ENCODE results near the gene NINJ1. TPM values are rescaled to one million over a fixed set of nuclear protein-coding genes. Genes with fewer than 3 reads are reported as not detected.

NINJ1 gene
- total RNA-seq, 4 donors from 2014 or later = 12.6 to 61.3 (median 31.4) TPM

GRCh38 chr9:93112116-93112863, 21.8 kb downstream of the NINJ1 start:
- Histone ChIP-seq H3K36me3 (peaks cover 9 to 63% (median 31%) of the 10 kb centered on the region in 3 donors), H3K27ac (no peak overlapping the region), H3K27me3 (no peaks in the 10 kb centered on the region), H3K4me3 (no peak overlapping the region), H3K4me1 (peaks cover 6 to 27% (median 10%) of the 10 kb centered on the region in 3 donors), H3K9me3 (no peaks in the 10 kb centered on the region)
- TF ChIP-seq CTCF (IDR thresholded peaks at IDR 0.05) (no peak), POLR2A (IDR thresholded peaks at IDR 0.05) (no peak)
- intact Hi-C loops (cut with DNase I) = loop anchor here (5.0 to 10.0 kb wide), 2 partner anchors 50 to 107 kb away; no protein-coding TSS in a partner anchor
- no peak for DNase-seq
- 92 to 94% methylated on average over 3 to 4 of the region's 15 CpGs for WGBS, 2 donors

GRCh38 chr9:93111371-93112115, 22.5 kb downstream of the NINJ1 start:
- Histone ChIP-seq H3K4me1 (peaks cover 6 to 25% (median 10%) of the 10 kb centered on the region in 3 donors), H3K4me3 (no peak overlapping the region), H3K9me3 (no peaks in the 10 kb centered on the region), H3K36me3 (peaks cover 9 to 63% (median 31%) of the 10 kb centered on the region in 3 donors), H3K27me3 (no peaks in the 10 kb centered on the region), H3K27ac (no peak overlapping the region)
- no peak for DNase-seq
- TF ChIP-seq CTCF (IDR thresholded peaks at IDR 0.05) (no peak), POLR2A (IDR thresholded peaks at IDR 0.05) (no peak)
- 83% methylated on average over 4 to 6 of the region's 18 CpGs for WGBS, 2 donors
- intact Hi-C loops (cut with DNase I) = loop anchor here (5.0 to 10.0 kb wide), 2 partner anchors 51 to 107 kb away; no protein-coding TSS in a partner anchor

- peaks cover 9 to 63% (median 31%) of the 10 kb centered on the region in 3 donors for H3K36me3 ChIP-seq
- 83 to 88% methylated on average over 8 of the region's 11 CpGs for WGBS, 2 donors
- H3K27me3 ChIP-seq = no peaks in the 10 kb centered on the region
- no peak overlapping the region for H3K27ac ChIP-seq
- H3K4me3 ChIP-seq = no peak overlapping the region
- no peak for DNase-seq
- intact Hi-C loops (cut with DNase I) = loop anchor here (5.0 to 10.0 kb wide), 2 partner anchors 51 to 106 kb away; no protein-coding TSS in a partner anchor
- H3K4me1 ChIP-seq = peaks cover 2 to 19% (median 5%) of the 10 kb centered on the region in 3 donors
- no peaks in the 10 kb centered on the region for H3K9me3 ChIP-seq
- TF ChIP-seq POLR2A (IDR thresholded peaks at IDR 0.05) = no peak
- TF ChIP-seq CTCF (IDR thresholded peaks at IDR 0.05) = no peak
Observed at GRCh38 chr9:93111001-93111370, 23.1 kb downstream of the NINJ1 start.

GRCh38 chr9:93110311-93110855, 23.7 kb downstream of the NINJ1 start:
- no peaks in the 10 kb centered on the region for H3K27me3 ChIP-seq
- H3K27ac ChIP-seq = no peak overlapping the region
- DNase-seq = no peak
- no peak overlapping the region for H3K4me3 ChIP-seq
- H3K4me1 ChIP-seq = peaks cover 0 to 14% (median 5%) of the 10 kb centered on the region in 3 donors
- H3K36me3 ChIP-seq = peaks cover 9 to 63% (median 31%) of the 10 kb centered on the region in 3 donors
- intact Hi-C loops (cut with DNase I) = loop anchor here (5.0 to 10.0 kb wide), 2 partner anchors 52 to 106 kb away; no protein-coding TSS in a partner anchor
- H3K9me3 ChIP-seq = no peaks in the 10 kb centered on the region
- WGBS, 2 donors = 75 to 100% methylated on average over 3 to 5 of the region's 14 CpGs
- TF ChIP-seq CTCF (IDR thresholded peaks at IDR 0.05) (no peak), POLR2A (IDR thresholded peaks at IDR 0.05) (no peak)
